DMS 273 (cell line): ENCODE measurements around the gene FMO1.
A peak's percentile ranks its signal among the peaks of the same experiment; 100 is the strongest.
"Not testable (repeated sequence)": the region's sequence is repeated elsewhere in the genome, so short reads cannot be mapped to it uniquely, and the experiment has no call there.

Source experiments
- DNase-seq: peaks from one replicate; lab custom pipeline; 2025; ENCODE audit not compliant: unreplicated experiment; lab: John Stamatoyannopoulos, UW

The FMO1 gene

DNA sequence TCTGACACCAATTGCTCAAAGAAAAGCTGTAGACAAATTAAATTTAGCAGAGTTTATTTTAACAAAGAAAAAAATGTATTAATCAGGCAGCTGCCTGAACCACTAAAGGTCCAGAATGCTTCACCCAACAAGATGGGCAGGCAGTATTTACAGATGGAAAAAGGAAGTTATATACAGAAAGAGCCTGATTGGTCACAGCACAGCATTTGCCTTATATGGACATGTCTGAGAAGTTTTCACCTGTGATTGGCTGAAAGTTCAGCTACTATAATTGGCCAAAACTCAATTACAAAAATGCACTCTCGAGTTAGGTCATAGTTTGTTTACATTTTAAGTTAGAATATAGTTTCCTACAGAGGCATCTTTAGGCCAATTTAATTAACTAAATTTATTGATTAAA is 15.1 kb upstream of the FMO1 start:
- DNase-seq, result no peak

DNA sequence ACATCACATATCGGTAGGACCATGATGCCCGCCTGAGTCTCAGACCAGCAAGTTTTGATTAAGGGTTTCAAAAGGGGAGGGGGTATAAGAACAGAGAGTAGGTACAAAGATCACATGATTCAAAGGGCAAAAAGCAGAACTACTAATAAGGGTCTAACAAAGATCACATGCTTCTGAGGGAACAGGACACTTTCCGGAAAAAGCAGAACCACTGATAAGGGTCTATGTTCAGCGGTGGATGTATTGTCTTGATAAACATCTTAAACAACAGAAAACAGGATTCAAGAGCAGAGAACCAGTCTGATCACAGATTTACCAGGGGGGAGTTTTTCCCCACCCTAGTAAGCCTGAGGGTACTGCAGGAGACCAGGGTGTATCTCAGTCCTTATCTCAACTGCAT is 12.1 kb upstream of the FMO1 start:
- DNase-seq, result not testable (repeated sequence)

DNA sequence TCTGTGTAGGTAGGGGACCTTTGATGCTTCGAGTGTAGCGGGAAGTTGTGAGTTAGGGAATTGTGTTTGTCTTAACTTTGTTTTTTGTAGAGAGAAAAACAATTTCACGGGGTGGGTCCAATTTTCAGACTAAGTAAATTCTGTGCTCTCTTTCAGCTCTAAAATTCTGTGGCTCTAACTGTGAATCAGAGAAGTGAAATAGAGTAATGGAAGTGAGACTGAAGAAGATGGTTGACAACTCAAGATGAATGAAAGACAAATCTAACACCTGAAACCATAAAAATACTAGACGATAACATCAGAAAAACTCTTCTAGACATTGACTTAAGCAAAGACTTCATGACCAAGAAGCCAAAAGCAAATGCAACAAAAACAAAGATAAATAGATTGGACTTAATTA is 4.4 kb upstream of the FMO1 start:
- DNase-seq, result no peak

DNA sequence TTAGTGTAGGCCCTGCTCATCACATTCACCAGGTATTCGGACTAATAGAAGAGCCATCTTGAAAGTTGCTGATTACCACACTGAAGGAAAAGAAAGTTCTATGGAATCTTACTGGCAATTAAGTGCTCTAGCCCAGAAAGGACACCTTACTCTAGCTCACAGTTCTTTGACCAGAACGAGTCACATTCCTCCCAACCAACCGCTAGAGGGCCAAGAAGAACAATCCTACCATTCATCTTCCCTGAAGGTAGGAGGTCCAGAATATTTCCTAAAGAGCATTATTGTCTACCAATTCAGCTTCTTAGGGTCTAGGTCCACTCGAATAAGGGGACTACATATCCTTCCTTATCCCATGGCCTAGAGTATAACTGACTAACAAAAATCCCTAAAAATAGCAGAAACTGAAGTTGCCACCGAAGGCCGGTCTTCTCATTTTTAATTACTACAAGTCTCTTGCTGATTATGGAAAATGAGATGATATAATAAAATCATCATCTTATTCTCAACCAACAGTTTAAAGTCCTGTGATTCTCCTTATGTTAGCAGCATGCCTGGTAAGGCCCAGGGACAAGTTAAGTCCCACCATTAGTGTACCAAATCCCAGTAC is 2.7 kb upstream of the FMO1 start:
- DNase-seq, result peak; percentile 62

DNA sequence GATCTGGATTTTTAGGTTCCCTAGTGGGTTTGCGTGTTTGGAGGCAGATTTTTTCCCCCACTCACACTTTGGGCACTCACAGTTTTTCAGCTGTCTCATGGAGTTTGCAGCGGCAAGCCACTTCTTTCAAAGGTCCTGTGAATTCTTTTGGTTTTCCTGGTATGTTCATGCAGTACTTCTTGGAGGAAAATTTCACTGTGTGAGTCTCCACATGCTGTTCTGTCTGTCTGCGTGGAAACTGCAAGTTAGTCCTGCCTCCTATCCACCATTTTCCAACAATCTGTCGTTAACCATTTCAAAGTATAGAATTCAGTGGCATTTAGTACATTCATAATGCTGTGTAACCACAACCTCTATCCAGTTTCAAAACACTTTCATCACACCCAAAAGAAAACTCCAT is 793 bp upstream of the FMO1 start:
- no peak for DNase-seq

DNA sequence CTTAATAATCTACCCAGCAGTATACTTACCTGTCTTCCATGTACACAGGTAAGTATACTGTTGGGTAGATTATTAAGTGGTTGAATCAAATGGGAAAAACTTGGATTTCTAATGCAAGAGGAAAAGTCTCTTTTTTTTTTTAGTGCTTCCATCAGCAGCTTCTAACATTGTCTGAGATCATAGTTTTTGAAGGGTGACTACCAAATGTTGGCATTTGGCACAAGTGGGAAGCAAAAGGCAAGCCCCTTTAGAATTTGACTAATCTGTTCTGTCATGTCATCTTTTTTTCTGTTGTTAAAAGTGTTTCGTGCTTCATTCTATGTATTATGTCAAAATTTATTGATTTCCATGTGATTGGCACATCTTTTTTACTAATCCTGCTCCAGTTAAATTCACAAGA is 547 bp downstream of the FMO1 start:
- no peak for DNase-seq

DNA sequence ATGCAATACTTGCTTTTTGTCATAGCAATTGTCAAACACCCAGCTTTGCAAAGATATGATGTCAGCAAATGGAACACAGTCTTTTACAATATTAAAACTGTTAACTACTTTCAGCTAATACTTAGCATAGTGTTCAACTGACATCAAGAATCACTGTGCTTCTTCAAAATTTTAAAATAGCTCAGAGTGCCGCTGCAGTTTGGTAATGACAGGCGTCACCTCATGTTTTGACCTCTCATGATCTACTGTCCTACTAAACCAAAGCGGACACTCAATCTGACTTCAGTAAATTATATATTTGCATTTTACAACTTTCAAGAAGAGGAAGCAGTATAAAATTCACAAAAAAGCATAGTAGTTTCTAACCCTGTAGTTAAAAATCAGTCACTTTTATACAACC is 2.0 kb downstream of the FMO1 start:
- no peak for DNase-seq

DNA sequence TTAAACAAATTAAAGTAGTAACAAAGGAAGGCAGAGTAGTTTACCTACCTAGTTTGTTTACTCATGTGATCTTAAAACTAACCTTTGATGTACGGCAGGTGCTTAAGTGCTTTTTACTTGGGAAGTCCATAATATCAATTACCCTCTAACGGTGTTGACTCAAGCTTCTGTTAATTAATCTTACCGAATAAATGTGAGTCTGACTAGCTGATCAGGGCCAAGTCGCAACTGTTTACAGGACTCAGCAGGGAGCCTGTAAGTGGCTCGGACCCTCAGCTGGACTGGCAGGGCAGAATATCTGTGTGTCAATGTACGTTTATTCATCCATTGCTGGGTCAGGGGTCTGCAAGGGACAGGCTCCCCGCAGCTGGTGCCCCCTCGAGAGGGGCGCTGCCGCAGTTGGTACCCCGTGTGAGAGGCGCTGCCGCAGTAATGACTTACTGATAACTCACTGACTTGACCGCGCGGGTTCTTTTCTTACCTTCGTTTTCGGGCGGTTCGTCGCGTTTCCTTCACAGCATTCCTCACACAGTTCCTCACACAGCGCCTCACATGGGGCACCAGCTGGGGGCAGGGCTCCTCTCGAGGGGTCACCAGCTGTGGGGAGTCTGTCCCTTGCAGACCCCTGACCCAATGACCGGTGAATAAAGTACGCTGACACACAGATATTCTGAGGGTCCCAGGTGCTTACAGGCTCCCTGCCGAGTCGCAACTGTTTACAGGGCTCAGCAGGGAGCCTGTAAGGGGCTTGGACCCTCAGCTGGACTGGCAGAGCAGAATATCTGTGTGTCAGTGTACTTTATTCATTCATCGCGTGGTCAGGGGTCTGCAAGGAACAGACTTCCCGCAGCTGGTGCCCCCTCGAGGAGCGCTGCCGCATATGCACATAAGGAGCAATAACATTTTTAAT is 3.0 kb downstream of the FMO1 start:
- peak; percentile 66 for DNase-seq

DNA sequence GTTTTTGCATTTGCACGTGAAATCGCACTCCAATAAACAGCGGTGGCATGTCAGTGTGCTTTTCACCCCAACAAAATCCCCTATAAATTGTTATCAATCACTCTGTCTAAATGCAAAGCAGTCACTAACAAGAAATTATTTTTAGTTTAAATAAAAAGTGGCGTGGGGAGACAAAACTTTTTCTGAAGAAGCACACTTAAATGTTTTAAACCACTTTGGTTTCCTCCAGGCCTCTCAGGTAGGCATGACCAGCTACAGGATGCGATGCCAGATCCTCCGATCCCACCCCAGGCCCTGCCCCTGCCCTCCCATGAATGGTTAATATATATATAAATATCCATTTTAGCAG is 3.6 kb downstream of the FMO1 start:
- no peak for DNase-seq

DNA sequence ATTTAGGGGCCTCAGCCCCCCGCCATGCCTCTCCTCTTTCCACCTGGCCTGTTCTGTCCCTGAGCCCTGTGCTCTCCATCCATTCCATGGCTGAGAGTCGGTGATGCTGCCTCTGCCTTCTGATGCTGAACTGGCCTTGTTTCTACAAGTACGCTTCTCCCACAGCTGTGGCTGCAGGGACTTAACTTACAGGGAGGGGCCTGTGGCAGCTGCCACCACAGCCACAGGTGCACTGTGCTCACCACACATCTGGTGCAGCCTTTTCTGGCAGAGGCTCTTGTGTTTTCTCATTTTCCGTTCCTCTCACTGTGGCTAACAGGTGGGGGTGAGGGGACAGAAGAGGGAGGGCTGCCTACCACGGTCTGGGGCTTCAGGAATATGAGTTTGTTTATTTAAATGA is 4.2 kb downstream of the FMO1 start:
- peak; percentile 16 for DNase-seq

DNA sequence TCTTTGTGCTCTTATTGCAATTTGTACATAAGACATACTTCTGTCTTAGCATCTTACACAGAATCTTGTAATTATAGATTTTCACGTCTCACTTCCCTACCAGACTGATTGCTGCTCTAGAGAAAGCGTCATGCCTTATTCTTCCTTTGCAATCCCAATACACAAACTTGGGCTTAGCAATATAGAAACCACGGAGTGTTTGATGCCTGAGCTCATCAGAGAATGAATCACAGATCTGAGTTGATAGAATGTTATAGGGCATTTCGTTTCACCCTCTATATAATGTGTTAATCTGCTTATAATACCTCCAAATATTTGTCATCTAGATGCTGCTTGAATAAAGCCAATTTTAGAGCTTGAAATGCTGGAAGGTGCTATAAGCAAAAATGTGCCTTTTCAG is 6.6 kb downstream of the FMO1 start:
- no peak for DNase-seq

DNA sequence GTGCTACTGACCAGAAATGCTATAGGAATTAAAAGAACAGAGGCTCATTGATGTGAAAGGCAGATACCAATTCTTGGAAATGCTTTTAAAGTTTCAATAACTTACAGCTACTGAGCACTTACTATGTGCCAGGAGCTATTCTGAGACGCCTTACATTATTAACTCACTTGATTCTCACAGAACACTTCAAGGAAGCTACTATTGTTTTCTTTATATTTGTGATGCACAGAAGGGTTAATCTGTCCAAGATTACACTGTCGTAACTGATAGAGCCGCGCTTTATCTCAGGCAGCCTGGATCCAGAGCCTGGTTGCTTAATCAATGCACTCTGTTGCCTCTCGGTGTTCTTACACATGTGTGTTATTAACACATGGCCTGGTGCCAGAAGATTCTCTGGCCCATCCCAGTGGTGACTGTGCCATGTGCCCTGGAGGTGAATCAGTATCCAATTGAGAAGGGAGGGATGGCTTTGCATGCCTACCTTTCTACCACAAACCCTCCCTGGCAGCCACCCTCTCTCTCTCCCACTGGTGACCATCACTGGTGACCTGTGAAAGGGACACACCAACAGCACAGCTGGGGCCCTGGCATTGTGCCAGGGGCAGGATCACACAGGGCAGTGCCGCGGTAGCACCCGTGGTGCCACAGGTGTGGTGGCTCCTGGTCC is 8.8 kb downstream of the FMO1 start:
- DNase-seq, result peak; percentile 16

DNA sequence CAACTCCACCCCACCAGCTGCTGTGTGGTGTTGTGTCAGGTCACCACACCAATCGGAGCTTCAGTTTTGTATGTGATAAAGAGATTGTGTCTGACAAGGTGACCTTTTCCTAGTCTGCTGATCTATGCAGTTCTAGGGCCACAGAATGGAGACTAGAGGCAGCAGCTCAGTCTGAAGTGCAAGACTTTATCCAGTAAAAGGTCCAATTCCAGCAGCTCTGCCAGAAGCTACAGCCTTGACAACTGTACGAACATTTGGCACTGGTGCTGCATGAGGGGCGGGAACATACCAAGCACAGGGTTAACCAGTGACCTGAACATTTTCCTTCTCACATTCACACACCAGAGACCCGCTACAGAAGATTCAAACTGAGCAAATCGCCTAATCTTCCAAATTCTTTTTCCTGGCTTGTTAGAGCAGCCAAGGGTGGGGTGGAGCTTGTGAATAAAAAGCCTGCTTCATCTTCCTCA is 9.3 kb downstream of the FMO1 start:
- DNase-seq, result no peak

DNA sequence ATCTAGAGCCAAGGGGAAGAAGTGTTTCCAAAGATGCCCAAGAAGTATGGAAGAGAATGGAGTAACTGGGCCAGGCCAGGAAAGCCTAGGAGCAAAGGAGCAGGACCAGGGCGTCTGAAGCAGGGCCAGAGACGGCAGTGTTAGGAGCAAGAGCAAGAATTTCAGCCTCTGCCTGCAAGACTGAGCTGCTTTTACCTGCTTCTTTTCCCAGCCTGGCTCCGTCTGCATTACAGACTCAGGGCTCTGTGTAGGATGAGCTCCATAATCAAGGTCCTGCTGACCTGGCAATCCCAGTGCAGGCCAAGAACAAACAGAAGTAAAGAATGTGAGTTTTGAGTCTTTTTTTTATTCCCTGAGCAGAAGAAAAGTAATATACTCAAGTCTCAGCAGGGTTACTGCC is 10.1 kb downstream of the FMO1 start:
- no peak for DNase-seq

DNA sequence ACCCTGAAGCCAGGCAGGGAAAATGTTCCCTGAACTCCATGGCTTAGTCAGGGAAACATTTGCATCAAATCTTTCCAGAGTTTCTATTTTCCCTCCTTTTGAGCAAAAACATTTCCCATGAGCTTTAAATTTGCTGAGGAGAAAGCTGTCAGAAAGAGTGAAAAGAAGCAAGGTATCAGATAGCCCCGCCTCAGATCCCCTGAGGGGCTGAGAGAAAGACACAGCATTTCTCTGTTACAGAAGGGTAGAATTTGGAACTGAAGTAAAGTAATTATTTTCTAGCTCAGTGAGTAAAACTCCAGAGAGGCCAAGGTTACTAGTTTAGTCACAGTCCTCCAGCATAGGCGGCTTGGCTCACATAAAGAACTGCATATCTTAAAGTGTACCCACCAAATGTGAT is 10.6 kb downstream of the FMO1 start:
- no peak for DNase-seq

DNA sequence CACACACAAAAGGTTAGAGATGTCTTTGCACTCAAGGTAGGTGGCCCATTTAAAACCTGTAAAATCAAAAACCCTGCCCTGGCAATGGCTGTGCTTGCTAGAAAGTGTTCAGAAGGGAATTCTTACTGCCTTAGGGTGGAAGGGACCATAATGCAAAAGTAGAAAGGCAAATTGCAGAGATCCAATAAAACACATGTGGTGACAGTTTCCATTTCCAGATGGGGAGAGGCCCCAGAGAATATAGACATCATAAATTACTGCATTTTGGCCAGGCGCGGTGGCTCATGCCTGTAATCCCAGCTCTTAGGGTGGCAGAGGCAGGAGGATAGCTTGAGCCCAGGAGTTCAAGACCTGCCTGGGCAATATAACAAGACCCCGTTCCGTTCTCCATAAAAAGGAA is 13.0 kb downstream of the FMO1 start:
- no peak for DNase-seq

DNA sequence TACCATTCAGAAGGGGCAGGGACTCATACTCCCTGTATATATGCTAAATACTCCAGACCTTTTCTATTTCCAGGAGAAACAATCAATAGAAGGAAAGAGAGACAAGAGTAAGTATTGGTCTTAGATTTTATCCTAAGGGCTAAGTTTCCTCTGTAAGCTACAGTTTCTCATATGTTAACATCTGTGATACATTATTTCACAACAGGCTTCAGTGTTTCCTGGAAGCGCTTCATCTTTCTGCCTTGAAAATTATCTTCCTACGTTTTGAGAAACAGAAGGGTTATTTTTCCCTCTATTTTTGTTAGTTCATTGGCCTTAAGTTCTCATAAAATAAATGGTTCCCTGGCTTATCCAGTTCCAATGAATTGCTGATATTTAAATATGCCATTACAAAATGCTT is 15.6 kb downstream of the FMO1 start:
- DNase-seq, result no peak

DNA sequence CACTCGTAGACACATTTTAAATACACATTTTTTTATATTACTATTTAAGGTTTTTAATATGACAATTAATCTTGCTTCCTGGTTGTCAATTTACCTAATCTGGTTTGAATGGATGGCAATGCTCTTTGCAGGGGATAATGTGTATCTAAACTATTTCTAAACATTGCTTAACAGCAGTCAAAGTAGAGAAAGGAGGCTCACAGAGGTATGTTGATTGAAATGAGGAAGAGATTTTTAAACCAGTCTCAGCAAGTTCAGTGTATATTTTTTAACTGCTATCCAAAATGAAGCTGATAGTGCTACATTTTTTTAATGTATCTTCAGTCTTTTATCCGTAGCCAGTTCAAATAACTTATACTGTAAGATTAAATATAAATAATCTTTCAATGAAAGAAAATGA is 17.4 kb downstream of the FMO1 start:
- no peak for DNase-seq

DNA sequence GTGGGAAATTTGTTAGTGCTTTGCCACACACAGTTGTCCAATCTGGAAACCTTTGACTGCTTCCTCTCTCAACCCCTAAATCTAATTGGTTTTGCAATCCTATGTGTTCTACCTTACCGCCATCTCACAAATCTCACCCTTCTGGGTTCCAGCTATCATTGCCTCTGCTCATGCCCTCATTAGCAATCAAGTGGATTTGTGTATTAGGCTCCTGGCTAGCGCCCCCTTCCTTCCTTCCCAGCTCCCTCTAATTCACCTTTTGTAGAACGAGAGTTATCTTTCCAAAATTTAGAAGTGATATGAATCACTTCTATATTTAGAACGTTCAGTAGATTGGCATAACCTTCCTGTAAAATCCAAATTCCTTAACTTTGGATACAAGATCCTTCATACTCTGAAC is 18.6 kb downstream of the FMO1 start:
- DNase-seq, result no peak

DNA sequence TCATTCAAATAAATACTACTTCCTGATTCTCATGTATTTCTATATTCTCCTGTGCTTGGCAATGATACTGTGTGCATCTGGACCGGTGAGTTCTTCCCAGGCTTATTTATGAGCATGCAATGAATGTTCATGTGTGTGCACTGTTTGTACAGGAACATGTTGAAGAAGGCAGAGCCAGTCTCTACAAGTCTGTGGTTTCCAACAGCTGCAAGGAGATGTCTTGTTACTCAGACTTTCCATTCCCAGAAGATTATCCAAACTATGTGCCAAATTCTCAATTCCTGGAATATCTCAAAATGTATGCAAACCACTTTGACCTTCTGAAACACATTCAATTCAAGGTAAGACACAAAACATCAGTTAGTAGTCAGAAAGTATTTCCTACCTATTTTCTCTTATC is 19.1 kb downstream of the FMO1 start:
- DNase-seq, result no peak

DNA sequence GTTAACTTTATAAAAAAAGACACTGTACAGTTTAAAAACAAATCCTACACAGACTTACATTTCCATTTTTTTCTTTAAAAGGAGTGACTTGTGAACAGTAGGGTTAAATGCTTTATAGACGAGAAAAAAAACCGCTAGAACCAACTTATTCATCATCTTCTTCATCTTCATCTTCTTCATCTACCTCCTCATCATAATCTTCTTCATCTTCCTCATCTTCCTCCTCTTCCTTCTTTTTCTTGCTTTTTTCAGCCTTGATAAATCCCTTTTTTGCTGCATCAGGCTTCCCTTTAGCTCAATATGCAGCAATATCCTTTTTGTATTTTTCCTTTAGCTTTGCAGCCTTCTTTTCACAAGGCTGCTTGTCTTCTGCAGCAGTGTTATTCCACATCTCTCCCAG is 22.5 kb downstream of the FMO1 start:
- no peak for DNase-seq

DNA sequence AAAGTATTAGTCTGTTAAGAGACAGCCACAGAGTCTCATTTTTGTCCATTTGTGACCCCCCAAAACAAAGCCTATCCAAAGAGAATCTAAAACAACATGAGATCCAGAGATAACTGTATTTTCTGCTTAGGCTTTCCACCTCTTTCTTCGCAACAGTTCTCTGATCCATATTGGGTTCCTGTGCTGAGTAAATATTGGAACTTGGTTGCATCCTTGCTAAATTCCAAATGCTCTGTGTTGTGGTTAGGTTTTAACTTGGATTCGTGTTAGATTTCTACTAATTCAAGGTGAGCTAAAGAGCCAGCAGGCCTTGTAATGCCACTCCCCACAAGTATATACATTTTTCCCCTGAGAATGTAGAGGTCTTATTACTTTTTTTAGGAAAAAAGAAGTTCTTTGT is 29.2 kb downstream of the FMO1 start:
- DNase-seq, result no peak
